Measurements from ENCODE around the gene ASPG.

The ASPG gene

GRCh38 chr14:104076743-104077142 is 8.8 kb upstream of the ASPG start:
- DNase-seq: no peak

DNA sequence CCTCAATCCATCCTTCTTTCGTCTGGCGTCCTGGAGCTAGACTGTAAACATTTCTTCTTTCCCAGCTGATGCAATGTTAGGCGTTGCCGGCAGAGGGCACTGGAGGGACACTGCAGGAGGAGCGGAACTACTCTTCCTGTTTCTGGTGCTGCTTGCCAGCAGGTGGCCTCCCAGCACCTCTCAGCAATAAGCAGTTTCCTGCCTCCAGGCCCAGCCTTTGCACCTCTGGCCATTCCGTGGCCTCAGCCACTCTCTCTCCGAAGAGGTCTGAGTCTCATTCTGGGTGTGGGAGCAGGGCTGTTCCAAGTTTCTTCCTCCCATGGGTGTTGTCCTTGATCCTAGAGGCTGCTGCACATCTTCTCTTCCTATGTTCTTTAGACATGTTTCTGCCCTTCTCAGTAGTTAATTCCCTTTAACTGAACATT is 7.5 kb upstream of the ASPG start:
- DNase-seq: peak; percentile 94

DNA sequence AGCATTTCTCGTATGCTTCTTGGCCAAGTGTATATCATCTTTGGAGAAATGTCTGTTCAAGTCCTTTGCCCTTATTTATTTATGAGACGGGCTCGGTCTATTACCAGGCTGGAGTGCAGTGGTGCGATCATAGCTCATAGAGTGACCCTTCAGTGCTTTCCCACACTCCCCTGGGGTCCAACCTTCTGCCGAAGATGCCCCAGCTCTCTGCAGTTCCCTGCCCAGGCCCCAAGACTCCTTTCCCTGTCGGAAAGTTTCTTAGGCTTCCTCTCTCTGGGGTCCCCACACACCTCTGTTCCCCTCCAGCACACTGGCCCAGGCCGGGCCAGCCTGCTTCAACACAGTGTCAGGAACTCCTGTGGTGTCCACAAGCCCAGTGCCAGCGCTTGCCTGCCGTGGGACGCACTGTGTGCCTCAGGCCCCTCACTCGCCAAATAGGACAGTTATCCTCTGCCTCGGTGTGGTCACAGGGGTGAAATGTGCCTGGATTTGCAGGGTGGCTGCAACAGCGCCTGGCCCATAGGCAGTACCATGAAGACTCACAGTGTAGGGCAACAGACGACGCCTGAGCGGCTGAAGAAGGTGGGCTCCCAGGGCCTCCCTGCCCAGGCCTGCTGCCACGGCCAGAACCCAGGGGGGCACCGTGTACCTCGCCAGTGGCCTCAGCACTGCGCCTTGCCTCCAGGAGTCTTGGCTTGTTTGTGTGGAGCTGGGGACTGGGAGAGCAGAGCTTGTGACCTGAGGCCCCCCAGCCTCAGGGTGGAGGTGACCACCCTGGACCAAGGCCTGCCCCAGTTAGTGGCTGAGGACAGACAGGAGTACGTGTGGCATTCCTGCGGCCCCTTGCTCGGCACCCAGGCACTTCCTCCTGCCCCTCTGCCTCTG is 4.9 kb upstream of the ASPG start:
- no peak for DNase-seq

DNA sequence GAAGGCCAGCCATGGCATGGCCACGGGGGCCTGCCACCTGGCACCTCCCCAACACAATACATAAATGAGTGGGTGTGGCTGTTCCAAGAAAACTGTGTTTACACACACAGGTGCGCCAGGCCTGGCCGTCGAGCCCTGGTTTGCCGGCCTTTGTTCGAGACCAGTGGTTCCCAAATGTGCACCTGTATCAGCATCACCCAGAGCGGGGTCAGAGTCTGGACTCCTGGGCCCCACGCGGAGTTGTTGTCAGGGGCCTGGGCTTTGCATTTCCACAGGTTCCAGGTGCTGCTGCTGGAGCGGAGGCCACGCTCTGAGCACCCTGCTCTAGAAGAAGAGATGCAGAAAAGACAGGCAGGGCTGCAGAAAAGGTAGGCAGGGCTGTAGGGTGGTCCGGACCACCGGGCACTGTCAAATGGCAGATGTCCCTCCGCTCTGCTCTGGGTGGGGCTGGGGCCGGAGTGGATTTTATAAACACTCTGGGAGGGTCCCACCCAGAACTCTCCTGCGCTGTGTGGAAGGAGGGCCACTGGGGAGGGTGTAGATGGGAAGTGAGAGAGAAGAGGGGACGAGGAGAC is 4.2 kb upstream of the ASPG start:
- DNase-seq: no peak

DNA sequence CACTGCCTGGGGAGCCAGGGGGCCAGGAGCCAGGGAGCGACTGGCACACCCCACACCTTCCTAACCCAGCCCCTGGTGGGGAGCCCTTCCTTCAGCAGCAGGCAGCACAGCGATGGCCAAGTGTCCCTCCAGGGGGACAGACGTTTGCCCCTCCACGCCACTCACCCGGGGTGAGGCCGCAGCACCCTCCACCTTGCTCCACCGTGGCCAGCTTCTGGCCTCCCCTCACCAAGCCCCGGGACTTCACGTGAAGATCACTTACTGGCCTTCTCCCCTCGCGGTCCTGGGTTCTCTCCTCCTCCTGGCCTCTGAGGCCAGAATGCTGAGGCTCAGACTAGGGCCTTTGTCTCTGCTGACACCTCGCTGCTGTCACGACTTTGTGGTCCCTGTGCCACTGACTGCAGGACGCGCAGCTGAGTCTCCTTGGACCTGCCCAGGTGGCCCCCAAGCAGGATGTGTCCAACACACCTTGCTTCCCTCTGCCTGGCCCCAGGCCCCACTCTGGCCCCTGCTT is 3.5 kb upstream of the ASPG start:
- no peak for DNase-seq

- no peak for DNase-seq
Observed at GRCh38 chr14:104082807-104083206, 2.7 kb upstream of the ASPG start.

DNA sequence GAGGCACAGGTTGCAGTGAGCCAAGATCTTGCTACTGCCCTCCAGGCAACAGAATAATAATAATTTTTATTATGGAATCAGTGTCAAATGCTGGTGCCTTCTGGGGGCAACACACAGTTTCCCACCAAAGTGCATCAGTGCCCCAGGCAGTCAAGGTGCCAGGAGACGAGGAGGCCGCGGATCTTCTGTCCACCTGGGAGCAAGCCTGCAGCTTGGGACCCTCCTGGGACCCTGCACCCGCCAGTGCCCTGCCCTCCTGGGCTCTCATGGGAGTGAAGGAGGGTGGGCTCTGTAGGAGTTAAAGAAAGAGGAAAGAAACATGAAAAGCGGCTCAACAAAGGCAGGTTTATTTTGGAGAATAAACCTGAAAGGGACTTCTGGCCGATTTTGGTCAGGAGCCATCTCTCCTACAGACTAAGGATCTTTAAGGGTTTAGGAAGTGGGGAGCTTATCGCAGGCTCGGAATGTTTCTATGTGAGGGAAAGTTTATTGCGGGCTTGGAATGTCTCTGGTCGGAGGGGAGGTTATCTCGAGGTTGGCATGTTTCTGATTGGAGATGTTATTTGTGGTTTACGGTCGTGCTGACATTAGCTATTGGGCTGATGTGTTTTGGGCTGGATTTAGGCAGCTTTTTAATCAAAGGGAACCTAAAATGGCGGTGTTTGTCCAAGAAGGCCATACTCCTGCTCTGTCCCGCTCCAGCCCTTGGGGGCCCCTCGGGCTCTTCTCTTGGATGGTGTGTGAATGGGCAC is 1.1 kb upstream of the ASPG start:
- no peak for DNase-seq

GRCh38 chr14:104085889-104086201 is 345 bp downstream of the ASPG start:
- no peak for DNase-seq

DNA sequence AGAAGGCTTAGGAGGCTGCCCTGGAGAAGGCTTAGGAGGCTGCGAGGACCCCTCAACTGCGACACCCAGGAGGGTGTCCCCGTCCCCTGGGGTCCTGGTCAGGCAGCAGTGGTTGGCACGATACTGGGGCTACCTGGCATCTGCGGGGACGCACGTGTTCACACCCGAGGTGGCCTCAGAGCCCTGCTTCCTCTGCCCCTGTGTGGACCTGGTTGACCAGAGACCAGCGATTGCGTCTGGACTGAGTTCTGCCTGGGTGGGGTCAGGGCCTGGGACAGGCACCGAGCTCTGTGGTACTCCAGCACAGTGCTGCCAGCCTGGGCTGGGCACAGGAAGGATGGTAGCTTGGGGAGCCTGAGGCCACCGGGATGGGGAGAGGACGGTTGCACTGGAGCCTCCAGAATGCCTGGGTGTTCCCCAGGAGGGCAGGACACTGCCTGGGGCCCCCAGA is 735 bp downstream of the ASPG start:
- no peak for DNase-seq

DNA sequence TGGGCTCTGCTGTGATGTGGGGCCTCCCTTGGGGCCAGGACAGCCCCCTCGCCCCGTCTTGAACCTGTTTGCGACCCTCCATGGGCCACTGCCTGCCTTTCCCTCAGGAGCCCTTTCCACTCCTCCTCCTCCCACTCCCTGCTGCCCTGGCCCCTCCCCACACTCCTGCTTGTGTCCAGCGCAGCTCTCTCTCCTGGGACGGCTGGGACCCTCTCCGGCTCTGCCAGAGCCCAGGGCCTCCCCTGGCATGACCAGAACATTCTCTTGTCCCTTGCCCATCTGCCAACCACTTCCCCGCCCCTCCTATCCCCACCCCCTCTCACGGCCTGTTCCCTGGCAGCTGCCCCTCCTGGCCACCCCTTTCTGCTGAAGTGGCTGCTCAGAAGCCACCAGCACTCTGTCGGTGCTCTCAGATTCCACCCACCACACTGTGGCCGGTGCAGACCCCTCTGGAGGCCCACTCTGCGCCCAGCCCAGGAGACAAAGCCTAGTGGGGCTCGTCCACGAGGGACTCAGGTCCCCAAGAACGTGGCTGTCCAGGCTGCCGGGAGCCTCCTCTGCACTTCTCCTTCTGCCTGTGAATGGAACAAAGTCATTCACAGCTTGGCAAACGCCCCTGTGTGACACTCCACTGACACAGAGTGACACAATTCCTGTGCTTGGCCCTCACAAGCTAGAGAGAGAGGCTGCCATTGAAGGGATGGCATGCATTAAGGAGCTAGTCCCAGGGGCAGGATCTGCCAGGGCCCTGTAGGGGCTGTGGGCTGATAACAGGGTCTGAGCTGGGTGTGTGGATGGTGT is 1.4 kb downstream of the ASPG start:
- DNase-seq: no peak

- DNase-seq: no peak
Observed at GRCh38 chr14:104087505-104087904, 2.0 kb downstream of the ASPG start.

- no peak for DNase-seq
Observed at GRCh38 chr14:104087981-104088850, 2.7 kb downstream of the ASPG start.

DNA sequence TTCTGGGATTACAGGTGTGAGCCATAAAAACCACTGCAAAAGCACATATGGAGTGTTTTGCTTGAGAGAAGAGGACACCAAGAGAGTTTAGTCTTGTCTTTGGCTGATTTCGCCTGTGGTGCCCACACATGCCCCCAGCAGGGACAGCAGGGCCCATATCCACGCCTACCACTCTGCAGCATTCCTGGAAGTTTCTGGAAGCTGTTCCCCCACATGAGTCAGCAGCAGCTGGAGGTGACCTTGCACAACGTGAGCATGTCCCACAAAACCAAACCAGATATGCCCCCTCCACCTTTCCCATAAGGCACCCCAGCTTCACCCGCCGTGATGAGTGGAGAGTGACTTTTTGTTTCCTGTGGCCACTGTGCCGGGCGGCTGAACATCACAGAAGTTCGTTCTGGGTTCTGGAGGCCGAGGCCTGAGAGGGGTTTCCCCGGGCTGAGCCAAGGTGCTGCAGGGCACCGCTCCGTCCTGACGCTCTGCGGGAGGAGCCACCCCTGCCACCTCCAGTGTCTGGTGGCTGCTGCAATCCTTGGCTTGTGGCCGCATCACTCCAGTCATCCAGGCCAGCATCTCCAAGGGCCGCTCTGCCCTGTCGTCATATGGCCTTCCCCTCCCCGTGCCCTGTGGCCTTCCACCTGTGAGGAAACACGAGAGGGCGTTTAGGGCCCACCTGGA is 4.7 kb downstream of the ASPG start:
- no peak for DNase-seq

GRCh38 chr14:104091061-104091926 is 5.8 kb downstream of the ASPG start:
- no peak for DNase-seq

GRCh38 chr14:104091927-104092771 is 6.6 kb downstream of the ASPG start:
- no peak for DNase-seq

GRCh38 chr14:104092931-104093365 is 7.4 kb downstream of the ASPG start:
- DNase-seq: no peak

- no peak for DNase-seq
Observed at GRCh38 chr14:104093366-104094055, 8.0 kb downstream of the ASPG start.

- DNase-seq: no peak
Observed at GRCh38 chr14:104094056-104094708, 8.7 kb downstream of the ASPG start.
